Body of pancreas (tissue), 4 donors: ENCODE measurements around the gene EGR1. TPM values are rescaled to one million over a fixed set of nuclear protein-coding genes. Genes with fewer than 3 reads are reported as not detected.

Experiments used
- ATAC-seq: fragments of 150-250 bp; one replicate; pipeline ENCODE4 v1.9.1; 2016
- DNase-seq, 4 donors: peaks; one replicate each; pipeline ENCODE4 v3.0.0-alpha.2; 2019
- H3K27ac ChIP-seq, 4 donors: fragments of 200-600 bp; sonication (generic); 1 replicate in 3 of 4; 2 replicates in 1 of 4; pipeline versions ENCODE4 v1.5.1 to v1.6.1; 2016 to 2019; ENCODE audit warnings: mild to moderate bottlenecking in 1 of 4, mixed read lengths in 1 of 4, moderate library complexity in 1 of 4
- H3K27me3 ChIP-seq, 2 donors: fragments of 200-600 bp; sonication (generic); one replicate each; pipeline ENCODE4 v1.6.0; 2016; ENCODE audit warnings: mild to moderate bottlenecking in 1 of 2
- H3K36me3 ChIP-seq, 2 donors: fragments of 200-600 bp; sonication (generic); replicated peaks in 1 of 2; 2 replicates each; pipeline ENCODE4 v1.5.1; 2016; ENCODE audit warnings: low read depth in 2 of 2; ENCODE audit not compliant: insufficient read depth in 1 of 2
- H3K4me1 ChIP-seq: fragments of 200-600 bp; sonication (generic); one replicate; pipeline ENCODE4 v1.6.0; 2016
- H3K4me3 ChIP-seq, 2 donors: fragments of 200-600 bp; sonication (generic); 1 replicate in 1 of 2; 2 replicates in 1 of 2; pipeline ENCODE4 v1.5.1; 2016 to 2019
- H3K9me3 ChIP-seq, 3 donors: fragments of 200-600 bp; sonication (generic); 1 replicate in 2 of 3; 2 replicates in 1 of 3; pipeline ENCODE4 v1.5.1; 2016
- POLR2A ChIP-seq, 3 donors: fragments of 450-650 bp; IDR thresholded peaks; one replicate each; pipeline ENCODE4 v1.6.1; 2016; ENCODE audit warnings: antibody characterized with exemption in 3 of 3, mild to moderate bottlenecking in 2 of 3
- WGBS, 2 donors: methylation state at CpG; one replicate each; pipeline ENCODE4 v1.1.5; 2017; 5-methylcytosine and 5-hydroxymethylcytosine counted together
- intact Hi-C: fragments of 100-400 bp; cut with DNase I; formaldehyde crosslinking; loops from one replicate; pipeline ENCODE4 v1.15.1; 2023
- total RNA-seq, 2 donors: library from RNA; depleted of rRNA; stranded (reverse); fragments of >200 nt; gene quantifications; one replicate each; pipeline ENCODE4 v1.1.0, GENCODE V29; 2016
- TF ChIP-seq, protein P1 (sequence below), 7 experiments: fragments of 450-650 bp in 4 of 7; fragments of 200-600 bp in 3 of 7; sonication (generic) in 3 of 7; IDR thresholded peaks; one replicate each; pipeline ENCODE4 v1.5.1; 2016 to 2019; ENCODE audit warnings: antibody characterized with exemption in 7 of 7

EGR1 gene
- total RNA-seq, 2 donors from 2014 or later = 51.1 to 139 TPM

DNA sequence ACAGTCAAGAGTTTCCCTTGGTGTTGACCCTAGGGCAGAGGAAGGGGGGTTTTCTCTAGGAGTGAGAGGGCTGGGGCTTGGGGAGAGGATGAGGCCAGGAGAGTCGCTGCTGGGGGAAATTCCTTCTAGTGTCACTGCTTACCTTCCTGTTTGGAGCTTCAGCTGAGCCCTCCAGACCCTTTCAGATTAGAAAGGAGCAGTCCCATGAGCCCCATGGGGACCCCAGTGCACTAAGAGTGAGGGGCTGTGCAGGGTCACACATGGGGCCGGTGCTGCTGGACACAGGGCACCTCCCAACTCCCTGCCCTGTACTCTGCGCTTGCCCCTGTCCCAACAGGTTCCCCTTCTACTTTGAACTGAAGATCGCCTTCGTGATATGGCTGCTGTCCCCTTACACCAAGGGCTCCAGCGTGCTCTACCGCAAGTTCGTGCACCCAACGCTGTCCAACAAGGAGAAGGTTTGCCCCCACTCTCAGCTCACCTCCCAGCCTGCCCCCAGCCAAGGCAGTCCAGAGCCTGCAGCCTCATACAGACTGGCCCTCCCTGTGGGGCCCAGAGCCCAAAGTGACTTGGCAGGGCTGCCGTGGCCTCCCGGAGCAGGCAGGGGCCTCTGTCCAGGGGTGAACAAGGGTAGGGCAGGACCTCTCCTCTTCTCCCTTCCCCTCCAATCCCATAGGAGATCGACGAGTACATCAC is 21.1 kb upstream of the EGR1 start:
- TF ChIP-seq, protein P1, sequence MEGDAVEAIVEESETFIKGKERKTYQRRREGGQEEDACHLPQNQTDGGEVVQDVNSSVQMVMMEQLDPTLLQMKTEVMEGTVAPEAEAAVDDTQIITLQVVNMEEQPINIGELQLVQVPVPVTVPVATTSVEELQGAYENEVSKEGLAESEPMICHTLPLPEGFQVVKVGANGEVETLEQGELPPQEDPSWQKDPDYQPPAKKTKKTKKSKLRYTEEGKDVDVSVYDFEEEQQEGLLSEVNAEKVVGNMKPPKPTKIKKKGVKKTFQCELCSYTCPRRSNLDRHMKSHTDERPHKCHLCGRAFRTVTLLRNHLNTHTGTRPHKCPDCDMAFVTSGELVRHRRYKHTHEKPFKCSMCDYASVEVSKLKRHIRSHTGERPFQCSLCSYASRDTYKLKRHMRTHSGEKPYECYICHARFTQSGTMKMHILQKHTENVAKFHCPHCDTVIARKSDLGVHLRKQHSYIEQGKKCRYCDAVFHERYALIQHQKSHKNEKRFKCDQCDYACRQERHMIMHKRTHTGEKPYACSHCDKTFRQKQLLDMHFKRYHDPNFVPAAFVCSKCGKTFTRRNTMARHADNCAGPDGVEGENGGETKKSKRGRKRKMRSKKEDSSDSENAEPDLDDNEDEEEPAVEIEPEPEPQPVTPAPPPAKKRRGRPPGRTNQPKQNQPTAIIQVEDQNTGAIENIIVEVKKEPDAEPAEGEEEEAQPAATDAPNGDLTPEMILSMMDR (IDR thresholded peaks at IDR 0.05) = no peak
- TF ChIP-seq POLR2A (IDR thresholded peaks at IDR 0.05) = no peak
- Histone ChIP-seq H3K36me3 (no peaks in the 10 kb centered on the region), H3K27ac (no peak overlapping the region), H3K9me3 (no peaks in the 10 kb centered on the region), H3K27me3 (no peaks in the 10 kb centered on the region), H3K4me3 (no peak overlapping the region), H3K4me1 (peaks cover 3% of the 10 kb centered on the region)
- WGBS, 2 donors = 77 to 91% methylated on average over 8 to 12 of the region's 13 CpGs
- no peak for ATAC-seq
- intact Hi-C loops = no loop called here
- DNase-seq = no peak

DNA sequence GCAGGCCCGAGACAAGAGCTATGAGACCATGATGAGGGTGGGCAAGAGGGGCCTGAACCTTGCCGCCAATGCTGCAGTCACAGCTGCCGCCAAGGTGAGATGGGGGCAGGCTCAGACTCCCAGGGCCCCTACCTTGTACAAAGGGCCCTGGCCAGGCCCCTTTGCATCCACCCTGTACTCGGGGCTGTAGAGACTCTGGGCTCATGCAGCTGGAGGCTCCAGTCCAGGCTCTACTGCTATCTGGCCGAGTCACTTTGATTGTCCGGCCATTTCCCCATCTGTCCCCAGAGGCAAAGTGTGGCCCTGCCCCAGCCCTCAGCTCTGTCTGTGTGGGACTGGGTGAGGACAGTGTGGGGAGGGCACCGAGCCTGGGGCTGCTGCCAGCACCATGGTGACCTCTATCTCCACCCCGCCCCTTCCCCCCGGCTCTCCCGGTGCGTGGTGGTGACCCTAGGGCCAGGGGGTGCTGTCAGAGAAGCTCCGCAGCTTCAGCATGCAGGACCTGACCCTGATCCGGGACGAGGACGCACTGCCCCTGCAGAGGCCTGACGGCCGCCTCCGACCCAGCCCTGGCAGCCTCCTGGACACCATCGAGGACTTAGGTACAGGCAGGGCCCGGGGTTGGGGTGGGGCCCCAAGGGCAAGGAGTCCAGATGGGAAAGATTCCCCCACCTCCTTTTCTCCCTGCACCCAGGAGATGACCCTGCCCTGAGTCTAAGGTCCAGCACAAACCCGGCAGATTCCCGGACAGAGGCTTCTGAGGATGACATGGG is 20.3 kb upstream of the EGR1 start:
- Histone ChIP-seq H3K27ac (no peak overlapping the region), H3K27me3 (no peaks in the 10 kb centered on the region), H3K4me1 (no peaks in the 10 kb centered on the region), H3K4me3 (no peak overlapping the region), H3K36me3 (no peaks in the 10 kb centered on the region), H3K9me3 (no peaks in the 10 kb centered on the region)
- ATAC-seq = no peak
- 57 to 81% methylated on average over 12 to 20 of the region's 22 CpGs for WGBS, 2 donors
- DNase-seq = no peak
- intact Hi-C loops = no loop called here
- no peak for TF ChIP-seq POLR2A (IDR thresholded peaks at IDR 0.05)
- TF ChIP-seq, protein P1 (IDR thresholded peaks at IDR 0.05) = no peak

DNA sequence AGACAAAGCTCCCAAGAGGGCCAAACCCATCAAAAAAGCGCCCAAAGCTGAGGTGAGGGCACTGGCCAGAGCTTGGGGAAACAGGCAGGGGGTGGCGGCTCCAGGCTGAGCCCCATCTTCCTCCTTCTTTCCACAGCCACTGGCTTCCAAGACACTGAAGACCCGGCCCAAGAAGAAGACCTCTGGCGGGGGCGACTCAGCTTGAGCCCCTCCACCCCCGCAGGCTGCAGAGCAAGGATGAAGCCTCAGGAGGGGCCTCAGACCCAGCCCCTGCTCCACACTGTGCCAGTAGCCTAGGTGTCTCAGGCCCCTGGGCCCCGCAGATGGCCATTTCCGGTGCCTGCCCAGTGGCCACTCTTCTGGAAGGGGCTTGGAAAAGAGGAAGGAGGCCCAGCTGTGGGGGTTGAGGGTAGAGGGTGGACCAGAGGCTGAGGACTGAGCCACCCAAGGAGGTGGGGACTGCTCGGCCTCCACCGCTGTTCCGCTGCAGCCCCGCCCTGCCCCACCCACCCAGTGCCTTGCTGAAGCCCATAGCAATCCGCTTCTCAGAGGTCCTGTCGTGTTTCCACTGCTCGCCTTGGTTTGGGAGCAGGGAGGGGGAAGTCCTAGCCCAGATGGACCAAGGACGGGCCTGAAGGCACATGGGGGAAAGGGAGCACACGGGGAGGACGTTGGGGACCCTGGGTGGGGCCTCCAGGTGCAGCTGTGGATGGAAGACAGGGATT is 19.6 kb upstream of the EGR1 start:
- WGBS, 2 donors = 77% methylated on average over 8 to 17 of the region's 18 CpGs
- ATAC-seq = no peak

DNA sequence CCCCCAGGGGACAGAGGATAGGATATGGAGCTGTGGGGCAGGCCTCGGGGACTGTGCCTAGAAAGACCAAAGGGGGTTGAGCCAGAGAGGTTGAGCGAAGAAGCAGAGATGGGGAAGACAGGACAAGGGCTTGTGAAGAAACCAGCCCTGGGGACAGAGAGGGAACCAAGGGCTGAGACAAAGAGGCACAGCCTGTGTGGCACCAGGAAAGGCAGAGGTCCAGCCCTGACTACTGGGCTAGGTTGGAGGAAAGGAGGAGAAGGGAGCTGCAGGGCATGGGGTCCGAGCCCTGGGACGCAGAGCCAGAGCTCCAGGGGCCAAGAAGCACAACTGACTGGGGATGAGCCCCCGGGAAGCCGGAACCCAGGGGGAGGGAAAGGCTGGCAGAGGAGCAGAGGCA is 17.2 kb upstream of the EGR1 start:
- DNase-seq = no peak
- no peak overlapping the region for H3K4me3 ChIP-seq
- WGBS, 2 donors = 78 to 79% methylated on average over 6 of the region's 6 CpGs
- no peak for TF ChIP-seq POLR2A (IDR thresholded peaks at IDR 0.05)
- TF ChIP-seq, protein P1 (IDR thresholded peaks at IDR 0.05) = no peak
- no peak for ATAC-seq
- H3K9me3 ChIP-seq = no peaks in the 10 kb centered on the region
- no peak overlapping the region for H3K27ac ChIP-seq
- H3K4me1 ChIP-seq = peaks cover 3% of the 10 kb centered on the region
- intact Hi-C loops = no loop called here
- no peaks in the 10 kb centered on the region for H3K36me3 ChIP-seq
- H3K27me3 ChIP-seq = no peaks in the 10 kb centered on the region

More for the DNA sequence above, 19.6 kb upstream of the EGR1 start:
- Histone ChIP-seq H3K4me1 (peaks cover 3% of the 10 kb centered on the region), H3K9me3 (no peaks in the 10 kb centered on the region), H3K36me3 (no peaks in the 10 kb centered on the region), H3K4me3 (no peak overlapping the region), H3K27ac (no peak overlapping the region), H3K27me3 (no peaks in the 10 kb centered on the region)
- intact Hi-C loops = no loop called here
- TF ChIP-seq, protein P1 (IDR thresholded peaks at IDR 0.05) = no peak
- TF ChIP-seq POLR2A (IDR thresholded peaks at IDR 0.05) = no peak
- DNase-seq = no peak
